GM23338 (cell line): ENCODE data around the gene HLA-F. TPM values are rescaled to one million over a fixed set of nuclear protein-coding genes. Genes with fewer than 3 reads are reported as not detected.

Source experiments
- ATAC-seq: fragments of 200-7000 bp; cut with Tn5 transposase; 3 replicates; pipeline ENCODE4 v1.9.1; 2020
- DNase-seq: peaks from one replicate; pipeline ENCODE4 v3.0.0-alpha.2; 2015; ENCODE audit warnings: low spot score
- H2AFZ ChIP-seq: fragments of 200-600 bp; sonication (generic); 2 replicates; pipeline ENCODE4 v1.8.0; 2016; ENCODE audit warnings: antibody characterized with exemption, mild to moderate bottlenecking, moderate library complexity
- H3F3A ChIP-seq: fragments of 200-600 bp; sonication (generic); replicated peaks from 2 replicates; pipeline ENCODE4 v1.8.0; 2017; ENCODE audit warnings: antibody characterized with exemption, mixed run types, low read depth
- H3K27ac ChIP-seq: fragments of 200-600 bp; sonication (generic); 2 replicates; pipeline ENCODE4 v1.6.1; 2016; ENCODE audit warnings: low read depth
- H3K27me3 ChIP-seq: fragments of 200-600 bp; sonication (generic); 2 replicates; pipeline ENCODE4 v1.8.0; 2016; ENCODE audit warnings: mild to moderate bottlenecking, mixed run types, moderate library complexity; ENCODE audit not compliant: insufficient read depth
- H3K36me3 ChIP-seq: fragments of 200-600 bp; sonication (generic); 2 replicates; pipeline ENCODE4 v1.8.0; 2016; ENCODE audit warnings: mild to moderate bottlenecking; ENCODE audit not compliant: insufficient read depth
- H3K4me1 ChIP-seq: fragments of 200-600 bp; sonication (generic); 2 replicates; pipeline ENCODE4 v1.8.0; 2016; ENCODE audit warnings: mild to moderate bottlenecking, moderate library complexity; ENCODE audit not compliant: insufficient read depth
- H3K4me2 ChIP-seq: fragments of 200-600 bp; sonication (generic); 2 replicates; pipeline ENCODE4 v1.7.1; 2017; ENCODE audit warnings: mixed run types
- H3K4me3 ChIP-seq: fragments of 200-600 bp; sonication (generic); 2 replicates; pipeline ENCODE4 v1.6.1; 2016; ENCODE audit warnings: mixed run types
- H3K79me2 ChIP-seq: fragments of 200-600 bp; sonication (generic); replicated peaks from 2 replicates; pipeline ENCODE4 v1.8.0; 2017; ENCODE audit warnings: mild to moderate bottlenecking; ENCODE audit not compliant: insufficient read depth
- H3K9me2 ChIP-seq: fragments of 200-600 bp; sonication (generic); 2 replicates; pipeline ENCODE4 v1.8.0; 2017; ENCODE audit not compliant: insufficient read depth
- H4K20me1 ChIP-seq: fragments of 200-600 bp; sonication (generic); replicated peaks from 2 replicates; pipeline ENCODE4 v1.8.0; 2017; ENCODE audit warnings: mild to moderate bottlenecking; ENCODE audit not compliant: insufficient read depth
- H3K27ac Mint-ChIP-seq: 2 replicates; pipeline ENCODE4 v1.8.0; 2020; ENCODE audit warnings: inconsistent platforms, mild to moderate bottlenecking, moderate library complexity, mixed read lengths
- H3K27me3 Mint-ChIP-seq: 3 replicates; pipeline ENCODE4 v1.8.0; 2022; ENCODE audit warnings: low read depth, mild to moderate bottlenecking, moderate library complexity, mixed read lengths, inconsistent platforms; ENCODE audit not compliant: insufficient read depth, poor library complexity
- H3K36me3 Mint-ChIP-seq: 3 replicates; pipeline ENCODE4 v1.8.0; 2021; ENCODE audit warnings: low read depth, mild to moderate bottlenecking, inconsistent platforms, moderate library complexity, mixed read lengths
- H3K4me1 Mint-ChIP-seq: 3 replicates; pipeline ENCODE4 v1.8.0; 2020; ENCODE audit warnings: mild to moderate bottlenecking, inconsistent platforms, mixed read lengths
- H3K4me3 Mint-ChIP-seq: 3 replicates; pipeline ENCODE4 v1.8.0; 2021; ENCODE audit warnings: moderate library complexity, mild to moderate bottlenecking, inconsistent platforms, mixed read lengths
- H3K9me3 Mint-ChIP-seq: 3 replicates; pipeline ENCODE4 v1.8.0; 2020; ENCODE audit warnings: moderate library complexity, mild to moderate bottlenecking, inconsistent platforms, mixed read lengths
- JUNB ChIP-seq: IDR thresholded peaks from one replicate; pipeline ENCODE4 v1.6.1; 2016; ENCODE audit warnings: antibody characterized with exemption; ENCODE audit not compliant: unreplicated experiment
- NANOG ChIP-seq: IDR thresholded peaks from 2 replicates; pipeline ENCODE4 v1.6.1; 2016; ENCODE audit warnings: antibody characterized with exemption, borderline replicate concordance
- POLR2AphosphoS5 ChIP-seq: IDR thresholded peaks from 2 replicates; pipeline ENCODE4 v1.6.1; 2016; ENCODE audit warnings: antibody characterized with exemption, low read depth
- STAT1 ChIP-seq: IDR thresholded peaks from one replicate; pipeline ENCODE4 v1.6.1; 2016; ENCODE audit warnings: antibody characterized with exemption; ENCODE audit not compliant: unreplicated experiment
- ZNF114 ChIP-seq: fragments of 250-450 bp; sonication (Bioruptor Pico); IDR thresholded peaks from 2 replicates; pipeline ENCODE4 v1.5.0; 2020; ENCODE audit warnings: mild to moderate bottlenecking, moderate library complexity
- ZNF331 ChIP-seq: fragments of 250-450 bp; sonication (Bioruptor Pico); IDR thresholded peaks from 2 replicates; pipeline ENCODE4 v1.5.0; 2020; ENCODE audit warnings: low read depth, mild to moderate bottlenecking, moderate library complexity
- polyA plus RNA-seq: library from polyadenylated mRNA; unstranded; fragments of >200 nt; fragmentation: Nextera tagmentation; extraction: Ambion mirVana; gene quantifications from 2 replicates; pipeline ENCODE4 v1.2.1, GENCODE V29; 2016
- total RNA-seq: library from RNA; depleted of rRNA; stranded (reverse); fragments of >200 nt; shearing (Covaris generic); gene quantifications from 2 replicates; pipeline ENCODE4 v1.2.3, GENCODE V29; 2014
- TF ChIP-seq, protein P1 (sequence below), 2 experiments: fragments of 200-600 bp in 1 of 2; sonication (generic) in 1 of 2; conservative IDR thresholded peaks; 2 replicates each; pipeline versions ENCODE4 v1.5.1 to v1.6.1; 2016 to 2017; ENCODE audit warnings: antibody characterized with exemption in 2 of 2, low read depth in 2 of 2, mild to moderate bottlenecking in 2 of 2, moderate library complexity in 1 of 2
- TF ChIP-seq, protein P2 (sequence below): IDR thresholded peaks from 2 replicates; pipeline ENCODE4 v1.6.1; 2016; ENCODE audit warnings: antibody characterized with exemption
- TF ChIP-seq, protein P3 (sequence below): fragments of 250-450 bp; sonication (Bioruptor Pico); IDR thresholded peaks from 2 replicates; pipeline ENCODE4 v1.5.0; 2020; ENCODE audit warnings: mild to moderate bottlenecking, moderate library complexity

The HLA-F gene
- total and polyA plus RNA-seq, 2 experiments from 2014 or later = 4.4 to 10.4 TPM

DNA sequence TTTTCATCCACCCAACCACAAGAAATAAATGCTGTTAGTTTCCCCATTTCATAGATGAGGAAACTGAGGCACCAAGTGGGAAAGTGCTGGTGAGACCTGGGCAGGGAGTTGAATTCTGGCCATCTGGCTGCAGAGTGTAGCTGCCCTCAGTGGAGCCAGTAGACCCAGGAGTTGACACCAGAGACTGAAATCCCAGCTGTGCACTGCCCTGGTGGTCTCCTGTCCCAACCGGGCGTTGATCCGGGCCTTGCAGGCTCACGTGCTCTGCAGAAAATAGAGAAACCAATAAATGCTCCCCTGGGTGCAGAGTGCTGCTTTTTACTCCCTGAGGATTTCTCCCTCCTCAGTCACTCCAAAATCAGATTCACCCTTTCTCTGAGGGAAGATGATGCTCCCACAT, 18.4 kb downstream of the HLA-F start:
- H3K27ac ChIP-seq = no peak overlapping the region
- ATAC-seq = no peak
- peaks cover 4% of the 10 kb centered on the region for H3K27me3 ChIP-seq
- no peak for TF ChIP-seq STAT1
- TF ChIP-seq, protein P1, sequence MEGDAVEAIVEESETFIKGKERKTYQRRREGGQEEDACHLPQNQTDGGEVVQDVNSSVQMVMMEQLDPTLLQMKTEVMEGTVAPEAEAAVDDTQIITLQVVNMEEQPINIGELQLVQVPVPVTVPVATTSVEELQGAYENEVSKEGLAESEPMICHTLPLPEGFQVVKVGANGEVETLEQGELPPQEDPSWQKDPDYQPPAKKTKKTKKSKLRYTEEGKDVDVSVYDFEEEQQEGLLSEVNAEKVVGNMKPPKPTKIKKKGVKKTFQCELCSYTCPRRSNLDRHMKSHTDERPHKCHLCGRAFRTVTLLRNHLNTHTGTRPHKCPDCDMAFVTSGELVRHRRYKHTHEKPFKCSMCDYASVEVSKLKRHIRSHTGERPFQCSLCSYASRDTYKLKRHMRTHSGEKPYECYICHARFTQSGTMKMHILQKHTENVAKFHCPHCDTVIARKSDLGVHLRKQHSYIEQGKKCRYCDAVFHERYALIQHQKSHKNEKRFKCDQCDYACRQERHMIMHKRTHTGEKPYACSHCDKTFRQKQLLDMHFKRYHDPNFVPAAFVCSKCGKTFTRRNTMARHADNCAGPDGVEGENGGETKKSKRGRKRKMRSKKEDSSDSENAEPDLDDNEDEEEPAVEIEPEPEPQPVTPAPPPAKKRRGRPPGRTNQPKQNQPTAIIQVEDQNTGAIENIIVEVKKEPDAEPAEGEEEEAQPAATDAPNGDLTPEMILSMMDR (conservative IDR thresholded peaks at IDR 0.05; ENCODE audit: low read depth in 2 of 2) = no peak
- no peak for TF ChIP-seq ZNF114 (CRISPR knock-in tag)
- no peak for TF ChIP-seq JUNB
- no peak for TF ChIP-seq NANOG
- TF ChIP-seq, protein P2, sequence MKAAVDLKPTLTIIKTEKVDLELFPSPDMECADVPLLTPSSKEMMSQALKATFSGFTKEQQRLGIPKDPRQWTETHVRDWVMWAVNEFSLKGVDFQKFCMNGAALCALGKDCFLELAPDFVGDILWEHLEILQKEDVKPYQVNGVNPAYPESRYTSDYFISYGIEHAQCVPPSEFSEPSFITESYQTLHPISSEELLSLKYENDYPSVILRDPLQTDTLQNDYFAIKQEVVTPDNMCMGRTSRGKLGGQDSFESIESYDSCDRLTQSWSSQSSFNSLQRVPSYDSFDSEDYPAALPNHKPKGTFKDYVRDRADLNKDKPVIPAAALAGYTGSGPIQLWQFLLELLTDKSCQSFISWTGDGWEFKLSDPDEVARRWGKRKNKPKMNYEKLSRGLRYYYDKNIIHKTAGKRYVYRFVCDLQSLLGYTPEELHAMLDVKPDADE = no peak
- TF ChIP-seq ZNF331 = no peak
- no peak for TF ChIP-seq POLR2AphosphoS5
- TF ChIP-seq, protein P3, sequence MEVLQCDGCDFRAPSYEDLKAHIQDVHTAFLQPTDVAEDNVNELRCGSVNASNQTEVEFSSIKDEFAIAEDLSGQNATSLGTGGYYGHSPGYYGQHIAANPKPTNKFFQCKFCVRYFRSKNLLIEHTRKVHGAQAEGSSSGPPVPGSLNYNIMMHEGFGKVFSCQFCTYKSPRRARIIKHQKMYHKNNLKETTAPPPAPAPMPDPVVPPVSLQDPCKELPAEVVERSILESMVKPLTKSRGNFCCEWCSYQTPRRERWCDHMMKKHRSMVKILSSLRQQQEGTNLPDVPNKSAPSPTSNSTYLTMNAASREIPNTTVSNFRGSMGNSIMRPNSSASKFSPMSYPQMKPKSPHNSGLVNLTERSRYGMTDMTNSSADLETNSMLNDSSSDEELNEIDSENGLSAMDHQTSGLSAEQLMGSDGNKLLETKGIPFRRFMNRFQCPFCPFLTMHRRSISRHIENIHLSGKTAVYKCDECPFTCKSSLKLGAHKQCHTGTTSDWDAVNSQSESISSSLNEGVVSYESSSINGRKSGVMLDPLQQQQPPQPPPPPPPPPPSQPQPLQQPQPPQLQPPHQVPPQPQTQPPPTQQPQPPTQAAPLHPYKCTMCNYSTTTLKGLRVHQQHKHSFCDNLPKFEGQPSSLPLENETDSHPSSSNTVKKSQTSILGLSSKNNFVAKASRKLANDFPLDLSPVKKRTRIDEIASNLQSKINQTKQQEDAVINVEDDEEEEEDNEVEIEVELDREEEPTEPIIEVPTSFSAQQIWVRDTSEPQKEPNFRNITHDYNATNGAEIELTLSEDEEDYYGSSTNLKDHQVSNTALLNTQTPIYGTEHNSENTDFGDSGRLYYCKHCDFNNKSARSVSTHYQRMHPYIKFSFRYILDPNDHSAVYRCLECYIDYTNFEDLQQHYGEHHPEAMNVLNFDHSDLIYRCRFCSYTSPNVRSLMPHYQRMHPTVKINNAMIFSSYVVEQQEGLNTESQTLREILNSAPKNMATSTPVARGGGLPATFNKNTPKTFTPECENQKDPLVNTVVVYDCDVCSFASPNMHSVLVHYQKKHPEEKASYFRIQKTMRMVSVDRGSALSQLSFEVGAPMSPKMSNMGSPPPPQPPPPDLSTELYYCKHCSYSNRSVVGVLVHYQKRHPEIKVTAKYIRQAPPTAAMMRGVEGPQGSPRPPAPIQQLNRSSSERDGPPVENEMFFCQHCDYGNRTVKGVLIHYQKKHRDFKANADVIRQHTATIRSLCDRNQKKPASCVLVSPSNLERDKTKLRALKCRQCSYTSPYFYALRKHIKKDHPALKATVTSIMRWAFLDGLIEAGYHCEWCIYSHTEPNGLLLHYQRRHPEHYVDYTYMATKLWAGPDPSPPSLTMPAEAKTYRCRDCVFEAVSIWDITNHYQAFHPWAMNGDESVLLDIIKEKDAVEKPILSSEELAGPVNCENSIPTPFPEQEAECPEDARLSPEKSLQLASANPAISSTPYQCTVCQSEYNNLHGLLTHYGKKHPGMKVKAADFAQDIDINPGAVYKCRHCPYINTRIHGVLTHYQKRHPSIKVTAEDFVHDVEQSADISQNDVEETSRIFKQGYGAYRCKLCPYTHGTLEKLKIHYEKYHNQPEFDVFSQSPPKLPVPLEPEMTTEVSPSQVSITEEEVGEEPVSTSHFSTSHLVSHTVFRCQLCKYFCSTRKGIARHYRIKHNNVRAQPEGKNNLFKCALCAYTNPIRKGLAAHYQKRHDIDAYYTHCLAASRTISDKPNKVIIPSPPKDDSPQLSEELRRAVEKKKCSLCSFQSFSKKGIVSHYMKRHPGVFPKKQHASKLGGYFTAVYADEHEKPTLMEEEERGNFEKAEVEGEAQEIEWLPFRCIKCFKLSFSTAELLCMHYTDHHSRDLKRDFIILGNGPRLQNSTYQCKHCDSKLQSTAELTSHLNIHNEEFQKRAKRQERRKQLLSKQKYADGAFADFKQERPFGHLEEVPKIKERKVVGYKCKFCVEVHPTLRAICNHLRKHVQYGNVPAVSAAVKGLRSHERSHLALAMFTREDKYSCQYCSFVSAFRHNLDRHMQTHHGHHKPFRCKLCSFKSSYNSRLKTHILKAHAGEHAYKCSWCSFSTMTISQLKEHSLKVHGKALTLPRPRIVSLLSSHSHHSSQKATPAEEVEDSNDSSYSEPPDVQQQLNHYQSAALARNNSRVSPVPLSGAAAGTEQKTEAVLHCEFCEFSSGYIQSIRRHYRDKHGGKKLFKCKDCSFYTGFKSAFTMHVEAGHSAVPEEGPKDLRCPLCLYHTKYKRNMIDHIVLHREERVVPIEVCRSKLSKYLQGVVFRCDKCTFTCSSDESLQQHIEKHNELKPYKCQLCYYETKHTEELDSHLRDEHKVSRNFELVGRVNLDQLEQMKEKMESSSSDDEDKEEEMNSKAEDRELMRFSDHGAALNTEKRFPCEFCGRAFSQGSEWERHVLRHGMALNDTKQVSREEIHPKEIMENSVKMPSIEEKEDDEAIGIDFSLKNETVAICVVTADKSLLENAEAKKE (CRISPR knock-in tag) = no peak
- H3K4me1 Mint-ChIP-seq = no peaks in the 10 kb centered on the region; the same call in 2 of the 3 replicates
- no peak overlapping the region for H3K27ac Mint-ChIP-seq
- no peak overlapping the region for H3K4me2 ChIP-seq
- H3K79me2 ChIP-seq = no peaks in the 10 kb centered on the region
- no peaks in the 10 kb centered on the region for H3K4me1 ChIP-seq
- H3K9me2 ChIP-seq = no peaks in the 10 kb centered on the region
- no peak overlapping the region for H2AFZ ChIP-seq
- H3F3A ChIP-seq = no peaks in the 10 kb centered on the region
- H3K4me3 Mint-ChIP-seq = no peak overlapping the region
- no peak for DNase-seq
- H3K9me3 Mint-ChIP-seq = peaks cover 3% of the 10 kb centered on the region; the same call in 1 of the 3 replicates
- peaks cover 6% of the 10 kb centered on the region; the same call in 2 of the 3 replicates for H3K36me3 Mint-ChIP-seq
- H3K36me3 ChIP-seq = no peaks in the 10 kb centered on the region
- peaks cover 5% of the 10 kb centered on the region for H3K27me3 Mint-ChIP-seq
- H4K20me1 ChIP-seq = no peaks in the 10 kb centered on the region
- H3K4me3 ChIP-seq = no peak overlapping the region
